GM18526 (cell line): ENCODE data around the gene PREX1.
A peak's percentile ranks its signal among the peaks of the same experiment; 100 is the strongest.

Experiments used
- POLR2A ChIP-seq: IDR thresholded peaks from 3 replicates; pipeline ENCODE4 v1.6.1; 2011; ENCODE audit not compliant: insufficient read length; ENCODE audit errors: extremely low read depth

Gene PREX1

GRCh38 chr20:48744515-48744914, 83.3 kb downstream of the PREX1 start:
- TF ChIP-seq POLR2A: no peak

- TF ChIP-seq POLR2A: no peak
Observed at GRCh38 chr20:48743807-48744206, 84.0 kb downstream of the PREX1 start.

- TF ChIP-seq POLR2A: no peak
Observed at GRCh38 chr20:48742912-48743680, 84.7 kb downstream of the PREX1 start.

GRCh38 chr20:48742233-48742632, 85.6 kb downstream of the PREX1 start:
- TF ChIP-seq POLR2A: no peak

GRCh38 chr20:48741669-48742068, 86.1 kb downstream of the PREX1 start:
- no peak for TF ChIP-seq POLR2A

GRCh38 chr20:48740712-48741111, 87.1 kb downstream of the PREX1 start:
- TF ChIP-seq POLR2A: no peak

GRCh38 chr20:48740292-48740649, 87.5 kb downstream of the PREX1 start:
- no peak for TF ChIP-seq POLR2A

GRCh38 chr20:48739395-48740291, 88.2 kb downstream of the PREX1 start:
- no peak for TF ChIP-seq POLR2A

- peak; percentile 46 for TF ChIP-seq POLR2A
Observed at GRCh38 chr20:48738399-48739304, 89.1 kb downstream of the PREX1 start.

GRCh38 chr20:48738094-48738398, 89.8 kb downstream of the PREX1 start:
- no peak for TF ChIP-seq POLR2A

- no peak for TF ChIP-seq POLR2A
Observed at GRCh38 chr20:48737434-48738093, 90.2 kb downstream of the PREX1 start.

- TF ChIP-seq POLR2A: no peak
Observed at GRCh38 chr20:48736636-48737035, 91.2 kb downstream of the PREX1 start.

- no peak for TF ChIP-seq POLR2A
Observed at GRCh38 chr20:48736231-48736630, 91.6 kb downstream of the PREX1 start.

GRCh38 chr20:48735112-48735511, 92.7 kb downstream of the PREX1 start:
- no peak for TF ChIP-seq POLR2A
